ENCODE data around the gene ENKUR.

The ENKUR gene

DNA sequence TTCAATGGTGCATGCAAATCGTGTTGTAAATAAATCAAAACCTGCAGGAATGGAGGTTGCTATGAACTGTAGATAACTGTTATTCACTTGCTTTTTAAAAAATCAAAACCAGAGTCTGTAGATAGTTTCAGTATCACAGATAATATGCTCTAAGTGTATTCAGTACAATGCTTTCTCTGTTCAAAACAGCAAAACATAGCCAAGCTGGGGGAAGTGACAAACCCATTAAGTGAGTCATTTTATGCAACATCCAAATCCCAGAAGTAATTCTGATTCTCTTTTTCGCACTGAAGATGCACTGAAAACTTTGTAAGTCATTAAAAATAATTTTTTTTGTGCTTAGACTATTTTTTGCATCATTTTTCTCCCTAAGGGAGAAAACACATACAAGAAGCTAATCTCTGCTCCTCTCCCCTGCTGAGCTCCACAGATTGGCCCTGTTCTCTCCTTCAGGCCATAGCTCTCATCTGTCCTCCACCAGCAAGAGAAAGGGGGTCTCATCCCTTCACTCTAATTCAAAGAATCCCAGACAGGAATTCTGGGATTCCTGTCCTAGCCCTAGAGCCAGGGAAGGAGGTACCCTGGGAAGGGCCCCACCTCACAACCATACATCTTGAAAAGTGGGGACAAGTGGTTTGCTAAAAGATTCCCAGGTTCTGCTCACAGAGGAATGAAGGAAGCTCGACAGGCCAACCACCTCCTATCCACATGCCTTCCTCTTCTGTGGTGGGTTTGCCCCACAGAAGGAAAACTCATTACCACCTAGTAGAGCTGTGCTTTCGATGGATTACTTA, 68.5 kb downstream of the ENKUR start:
- no peak for DNase-seq (ENCODE audit: low read depth in 2 of 2)

DNA sequence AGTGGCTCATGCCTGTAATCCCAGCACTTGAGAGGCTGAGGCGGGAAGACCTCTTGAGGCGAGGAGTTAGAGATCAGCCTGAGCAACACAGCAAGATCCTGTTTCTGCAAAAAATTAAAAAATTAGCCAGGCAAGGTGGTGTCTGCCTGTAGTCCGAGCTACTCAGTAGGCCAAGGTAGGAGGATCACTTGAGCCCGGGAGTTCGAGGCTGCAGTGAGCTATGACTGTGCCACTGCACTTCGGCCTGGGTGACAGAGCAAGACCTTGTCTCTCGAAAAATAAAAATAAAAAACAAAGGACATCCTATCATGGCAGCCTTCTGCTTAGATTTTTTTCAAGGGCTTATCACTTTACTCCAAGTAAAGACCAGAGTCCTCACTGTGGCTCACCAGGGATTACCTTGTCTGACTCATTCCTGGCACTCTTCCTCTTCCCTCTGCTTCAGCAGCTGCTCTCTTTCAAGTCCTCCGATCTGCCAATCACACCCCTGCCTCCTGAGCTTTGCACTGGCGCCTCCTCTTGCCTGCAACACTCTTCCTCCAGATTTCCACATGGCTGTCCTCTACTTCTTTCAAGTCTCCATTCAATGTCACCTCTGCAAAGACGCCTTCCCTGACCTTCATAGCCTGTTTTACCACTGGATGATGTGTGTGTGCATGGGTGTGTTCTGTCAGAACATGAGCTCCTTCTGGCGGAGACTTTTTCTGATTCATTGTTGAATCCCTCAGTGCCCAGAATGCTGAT, 71.3 kb downstream of the ENKUR start:
- no peak for DNase-seq (ENCODE audit: low read depth in 2 of 2)

DNA sequence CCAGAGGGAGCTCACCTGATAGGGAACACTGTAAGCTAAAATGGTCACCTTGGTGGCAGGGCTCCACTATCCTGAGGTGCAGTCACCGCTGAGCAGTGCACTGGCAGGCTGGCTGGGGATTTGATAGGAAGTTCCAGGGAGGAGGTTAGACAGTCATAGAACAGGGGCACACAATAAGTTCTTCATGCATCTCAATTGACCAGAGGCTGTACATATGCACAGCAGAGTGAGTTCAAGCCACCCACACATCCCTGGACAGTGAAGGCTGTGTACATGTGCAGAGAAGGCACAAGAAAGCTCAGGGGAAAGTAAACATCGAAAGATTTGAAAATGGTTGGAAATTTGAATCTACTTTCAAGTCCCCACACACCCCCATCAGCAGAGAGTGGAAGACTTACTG, 77.4 kb downstream of the ENKUR start:
- no peak for DNase-seq (ENCODE audit: low read depth in 2 of 2)

DNA sequence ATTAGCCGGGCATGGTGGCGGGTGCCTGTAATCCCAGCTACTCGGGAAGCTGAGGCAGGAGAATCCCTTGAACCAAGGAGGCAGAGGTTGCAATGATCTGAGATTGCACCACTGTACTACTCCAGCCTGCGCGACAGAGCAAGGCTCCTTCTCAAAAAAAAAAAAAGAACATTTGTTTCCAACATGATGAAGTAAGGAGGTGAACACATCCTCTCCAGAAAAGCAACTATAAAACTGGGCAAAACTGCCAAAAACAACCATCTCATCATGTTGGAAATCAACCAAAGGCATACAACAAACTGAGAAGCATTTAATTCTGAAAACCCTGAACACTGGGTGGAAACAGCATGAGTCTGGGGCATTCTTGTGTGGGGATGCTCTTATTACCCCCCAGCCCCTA, 77.9 kb downstream of the ENKUR start:
- DNase-seq (ENCODE audit: low read depth in 2 of 2) = no peak

DNA sequence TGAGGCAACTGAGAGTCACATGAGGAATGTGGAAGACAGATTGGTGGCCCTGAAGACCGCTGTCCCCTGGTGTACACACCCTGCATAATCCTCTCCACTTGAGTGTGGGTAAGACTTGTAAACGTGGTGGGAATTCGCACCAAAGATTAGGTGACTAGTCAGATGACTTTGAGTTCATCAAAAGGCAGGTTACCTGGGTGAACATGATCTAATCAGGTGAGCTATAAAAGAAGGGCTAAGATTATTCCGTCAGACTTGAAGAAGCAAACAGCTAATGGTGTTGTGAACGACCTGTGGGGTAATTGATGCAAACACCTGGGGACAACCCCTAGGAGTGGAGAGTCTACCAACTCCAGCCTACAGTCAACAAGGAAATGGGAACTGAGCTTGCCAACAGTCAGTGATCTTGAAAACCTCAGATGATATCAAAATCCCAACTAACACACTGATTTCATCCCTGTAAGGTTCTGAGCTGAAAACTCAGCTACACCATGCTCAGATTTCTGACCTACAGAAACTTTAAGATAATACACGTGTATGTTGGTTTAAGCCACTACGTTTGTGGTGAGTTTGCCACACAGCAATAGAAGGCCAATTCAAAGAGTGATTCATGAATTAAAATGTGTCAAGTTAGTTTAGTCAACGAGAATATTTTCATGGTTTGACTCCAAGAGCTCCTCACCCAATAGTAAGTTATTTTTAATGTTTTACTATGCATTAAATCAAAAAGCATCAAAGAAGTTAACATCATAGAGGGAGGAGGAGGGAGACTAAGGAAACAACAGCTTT, 80.3 kb downstream of the ENKUR start:
- DNase-seq (ENCODE audit: low read depth in 2 of 2) = no peak

Measured in stimulated activated CD8-positive, alpha-beta memory T cell treated with anti-CD3 and anti-CD28 coated beads, Interleukin-7, amount 100 ng/mL, for 1 hour (primary cell).